ENCODE measurements around the gene TMEM131L. TPM values are rescaled to one million over a fixed set of nuclear protein-coding genes. Genes with fewer than 3 reads are reported as not detected.
"Not testable (repeated sequence)": the region's sequence is repeated elsewhere in the genome, so short reads cannot be mapped to it uniquely, and the experiment has no call there.

Gene TMEM131L
- total RNA-seq, 2 donors from 2014 or later = 19.1 to 30.9 TPM

- peak overlapping the region; percentile 5 for H3K27ac Mint-ChIP-seq
These were observed 188.9 kb downstream of the TMEM131L start for GRCh38 chr4:153655002-153655541.

GRCh38 chr4:153655928-153656327 lies 189.8 kb downstream of the TMEM131L start:
- Mint-ChIP-seq H3K27me3 (peaks cover 13% of the 10 kb centered on the region), H3K36me3 (ENCODE audit: low read depth) (no peaks in the 10 kb centered on the region), H3K27ac (peak overlapping the region; percentile 14), H3K4me1 (peaks cover 12% of the 10 kb centered on the region), H3K4me3 (no peak overlapping the region), H3K9me3 (no peaks in the 10 kb centered on the region)
- no peak for ATAC-seq (replicated peaks)

More at GRCh38 chr4:153655002-153655541, 188.9 kb downstream of the TMEM131L start:
- peaks cover 13% of the 10 kb centered on the region for H3K27me3 Mint-ChIP-seq
- H3K36me3 Mint-ChIP-seq (ENCODE audit: low read depth) = no peaks in the 10 kb centered on the region
- peaks cover 12% of the 10 kb centered on the region for H3K4me1 Mint-ChIP-seq
- H3K9me3 Mint-ChIP-seq = no peaks in the 10 kb centered on the region
- ATAC-seq (replicated peaks) = no peak
- H3K4me3 Mint-ChIP-seq = no peak overlapping the region

- ATAC-seq (replicated peaks) = no peak
- Mint-ChIP-seq H3K4me3 (no peak overlapping the region), H3K4me1 (peaks cover 3% of the 10 kb centered on the region), H3K27ac (no peak overlapping the region), H3K36me3 (ENCODE audit: low read depth) (no peaks in the 10 kb centered on the region), H3K9me3 (peaks cover 14% of the 10 kb centered on the region), H3K27me3 (peaks cover 14% of the 10 kb centered on the region)
These were observed 195.2 kb downstream of the TMEM131L start for GRCh38 chr4:153661215-153661822.

GRCh38 chr4:153661908-153662307 lies 195.7 kb downstream of the TMEM131L start:
- Mint-ChIP-seq H3K36me3 (ENCODE audit: low read depth) (no peaks in the 10 kb centered on the region), H3K9me3 (peaks cover 14% of the 10 kb centered on the region), H3K4me1 (peaks cover 3% of the 10 kb centered on the region), H3K27me3 (peaks cover 11% of the 10 kb centered on the region), H3K27ac (no peak overlapping the region), H3K4me3 (no peak overlapping the region)
- ATAC-seq (replicated peaks) = no peak

GRCh38 chr4:153663667-153664066 lies 197.5 kb downstream of the TMEM131L start:
- Mint-ChIP-seq H3K27me3 (peaks cover 10% of the 10 kb centered on the region), H3K4me3 (no peak overlapping the region), H3K4me1 (peaks cover 3% of the 10 kb centered on the region), H3K9me3 (peaks cover 14% of the 10 kb centered on the region), H3K36me3 (ENCODE audit: low read depth) (no peaks in the 10 kb centered on the region), H3K27ac (no peak overlapping the region)
- no peak for ATAC-seq (replicated peaks)

GRCh38 chr4:153666505-153666904 lies 200.3 kb downstream of the TMEM131L start:
- Mint-ChIP-seq H3K27me3 (peaks cover 14% of the 10 kb centered on the region), H3K9me3 (peaks cover 14% of the 10 kb centered on the region)
- H3K27ac Mint-ChIP-seq; ATAC-seq (replicated peaks); H3K4me3 Mint-ChIP-seq; H3K36me3 Mint-ChIP-seq (ENCODE audit: low read depth); H3K4me1 Mint-ChIP-seq: not testable (repeated sequence)

- H3K36me3 Mint-ChIP-seq (ENCODE audit: low read depth) = no peaks in the 10 kb centered on the region
- H3K9me3 Mint-ChIP-seq = peaks cover 4% of the 10 kb centered on the region
- H3K4me3 Mint-ChIP-seq = no peak overlapping the region
- no peaks in the 10 kb centered on the region for H3K4me1 Mint-ChIP-seq
- no peak for ATAC-seq (replicated peaks)
- H3K27me3 Mint-ChIP-seq = peaks cover 8% of the 10 kb centered on the region
- H3K27ac Mint-ChIP-seq = no peak overlapping the region
These were observed 202.5 kb downstream of the TMEM131L start for GRCh38 chr4:153668647-153669046.

GRCh38 chr4:153669838-153670237 lies 203.7 kb downstream of the TMEM131L start:
- Mint-ChIP-seq H3K9me3 (no peaks in the 10 kb centered on the region), H3K4me3 (no peak overlapping the region), H3K4me1 (no peaks in the 10 kb centered on the region), H3K36me3 (ENCODE audit: low read depth) (no peaks in the 10 kb centered on the region), H3K27me3 (peaks cover 8% of the 10 kb centered on the region), H3K27ac (no peak overlapping the region)
- no peak for ATAC-seq (replicated peaks)

GRCh38 chr4:153676486-153676885 lies 210.3 kb downstream of the TMEM131L start:
- Mint-ChIP-seq H3K36me3 (ENCODE audit: low read depth) (no peaks in the 10 kb centered on the region), H3K27ac (no peak overlapping the region), H3K27me3 (peaks cover 3% of the 10 kb centered on the region), H3K4me3 (no peak overlapping the region), H3K4me1 (no peaks in the 10 kb centered on the region), H3K9me3 (peaks cover 3% of the 10 kb centered on the region)
- ATAC-seq (replicated peaks) = no peak

- Mint-ChIP-seq H3K27ac (no peak overlapping the region), H3K9me3 (peaks cover 3% of the 10 kb centered on the region), H3K36me3 (ENCODE audit: low read depth) (no peaks in the 10 kb centered on the region), H3K4me3 (no peak overlapping the region), H3K4me1 (no peaks in the 10 kb centered on the region), H3K27me3 (peaks cover 3% of the 10 kb centered on the region)
- ATAC-seq (replicated peaks) = no peak
These were observed 210.8 kb downstream of the TMEM131L start for GRCh38 chr4:153676984-153677383.

- no peaks in the 10 kb centered on the region for H3K36me3 Mint-ChIP-seq (ENCODE audit: low read depth)
- ATAC-seq (replicated peaks) = no peak
- H3K27me3 Mint-ChIP-seq = peaks cover 10% of the 10 kb centered on the region
- H3K4me3 Mint-ChIP-seq = no peak overlapping the region
- H3K4me1 Mint-ChIP-seq = no peaks in the 10 kb centered on the region
- no peak overlapping the region for H3K27ac Mint-ChIP-seq
- peaks cover 3% of the 10 kb centered on the region for H3K9me3 Mint-ChIP-seq
These were observed 213.3 kb downstream of the TMEM131L start for GRCh38 chr4:153679486-153679885.

- no peaks in the 10 kb centered on the region for H3K9me3 Mint-ChIP-seq
- peak overlapping the region; percentile 77 for H3K4me3 Mint-ChIP-seq
- peaks cover 9% of the 10 kb centered on the region for H3K36me3 Mint-ChIP-seq (ENCODE audit: low read depth)
- no peaks in the 10 kb centered on the region for H3K4me1 Mint-ChIP-seq
- ATAC-seq (replicated peaks) = no peak
- peaks cover 14% of the 10 kb centered on the region for H3K27me3 Mint-ChIP-seq
- H3K27ac Mint-ChIP-seq = no peak overlapping the region
These were observed 217.6 kb downstream of the TMEM131L start for GRCh38 chr4:153683763-153684181.

- Mint-ChIP-seq H3K36me3 (ENCODE audit: low read depth) (peaks cover 15% of the 10 kb centered on the region), H3K4me1 (no peaks in the 10 kb centered on the region), H3K27ac (no peak within 1 kb of the TSS), H3K27me3 (peaks cover 12% of the 10 kb centered on the region), H3K4me3 (peak within 1 kb of the TSS; percentile 77), H3K9me3 (peaks cover 4% of the 10 kb centered on the region)
- ATAC-seq (replicated peaks) = peak; percentile 85
These were observed 218.2 kb downstream of the TMEM131L start, which contains the start of gene TLR2 for GRCh38 chr4:153684182-153684970. TSS of gene TLR2 (plus strand) at chr4:153684280. CDS start at chr4:153702908, 18,628 bp downstream.

- H3K27me3 Mint-ChIP-seq = peaks cover 12% of the 10 kb centered on the region
- H3K27ac Mint-ChIP-seq = no peak overlapping the region
- peaks cover 21% of the 10 kb centered on the region for H3K36me3 Mint-ChIP-seq (ENCODE audit: low read depth)
These were observed 218.8 kb downstream of the TMEM131L start for GRCh38 chr4:153684971-153685371.

More at GRCh38 chr4:153684971-153685371, 218.8 kb downstream of the TMEM131L start:
- peak; percentile 45 for ATAC-seq (replicated peaks)
- peak overlapping the region; percentile 77 for H3K4me3 Mint-ChIP-seq
- H3K4me1 Mint-ChIP-seq = no peaks in the 10 kb centered on the region
- H3K9me3 Mint-ChIP-seq = peaks cover 4% of the 10 kb centered on the region
